HG02870 (cell line): ENCODE results near the gene SNCA.

Experiments
- ATAC-seq: cut with Tn5 transposase; IDR thresholded peaks from one replicate; pipeline ENCODE4 v1.9.1; 2021; ENCODE audit warnings: mild to moderate bottlenecking, moderate library complexity; ENCODE audit not compliant: unreplicated experiment

Gene SNCA

GRCh38 chr4:89820010-89820409 lies 17.0 kb downstream of the SNCA start:
- no peak for ATAC-seq

GRCh38 chr4:89814362-89814761 lies 22.6 kb downstream of the SNCA start:
- no peak for ATAC-seq

- ATAC-seq: no peak
These were observed 23.8 kb downstream of the SNCA start for GRCh38 chr4:89813197-89813596.

- no peak for ATAC-seq
These were observed 29.4 kb downstream of the SNCA start for GRCh38 chr4:89807441-89808140.

GRCh38 chr4:89805297-89805696 lies 31.7 kb downstream of the SNCA start:
- ATAC-seq: no peak

GRCh38 chr4:89803915-89804314 lies 33.0 kb downstream of the SNCA start:
- ATAC-seq: no peak

GRCh38 chr4:89803036-89803435 lies 33.9 kb downstream of the SNCA start:
- ATAC-seq: no peak

- no peak for ATAC-seq
These were observed 36.3 kb downstream of the SNCA start for GRCh38 chr4:89800527-89801103.

- ATAC-seq: no peak
These were observed 36.9 kb downstream of the SNCA start for GRCh38 chr4:89800012-89800516.

- no peak for ATAC-seq
These were observed 37.9 kb downstream of the SNCA start for GRCh38 chr4:89799071-89799470.

- no peak for ATAC-seq
These were observed 39.8 kb downstream of the SNCA start for GRCh38 chr4:89797117-89797516.

GRCh38 chr4:89788206-89789072 lies 48.5 kb downstream of the SNCA start:
- no peak for ATAC-seq

GRCh38 chr4:89784686-89785231 lies 52.2 kb downstream of the SNCA start:
- ATAC-seq: no peak

- ATAC-seq: no peak
These were observed 55.6 kb downstream of the SNCA start for GRCh38 chr4:89781321-89781720.

GRCh38 chr4:89773805-89774204 lies 63.2 kb downstream of the SNCA start:
- no peak for ATAC-seq

GRCh38 chr4:89769856-89770255 lies 67.1 kb downstream of the SNCA start:
- no peak for ATAC-seq

- no peak for ATAC-seq
These were observed 69.0 kb downstream of the SNCA start for GRCh38 chr4:89767924-89768323.

GRCh38 chr4:89765966-89766365 lies 71.0 kb downstream of the SNCA start:
- no peak for ATAC-seq

GRCh38 chr4:89765528-89765927 lies 71.4 kb downstream of the SNCA start:
- no peak for ATAC-seq

GRCh38 chr4:89762311-89762710 lies 74.7 kb downstream of the SNCA start:
- ATAC-seq: no peak

- no peak for ATAC-seq
These were observed 77.5 kb downstream of the SNCA start for GRCh38 chr4:89759426-89759825.
